Measurements from ENCODE around the gene KDR. TPM values are rescaled to one million over a fixed set of nuclear protein-coding genes. Genes with fewer than 3 reads are reported as not detected.

KDR gene
- polyA plus RNA-seq, 1 of the 3 experiments (the other 2 are of a cell fraction), result not detected

DNA sequence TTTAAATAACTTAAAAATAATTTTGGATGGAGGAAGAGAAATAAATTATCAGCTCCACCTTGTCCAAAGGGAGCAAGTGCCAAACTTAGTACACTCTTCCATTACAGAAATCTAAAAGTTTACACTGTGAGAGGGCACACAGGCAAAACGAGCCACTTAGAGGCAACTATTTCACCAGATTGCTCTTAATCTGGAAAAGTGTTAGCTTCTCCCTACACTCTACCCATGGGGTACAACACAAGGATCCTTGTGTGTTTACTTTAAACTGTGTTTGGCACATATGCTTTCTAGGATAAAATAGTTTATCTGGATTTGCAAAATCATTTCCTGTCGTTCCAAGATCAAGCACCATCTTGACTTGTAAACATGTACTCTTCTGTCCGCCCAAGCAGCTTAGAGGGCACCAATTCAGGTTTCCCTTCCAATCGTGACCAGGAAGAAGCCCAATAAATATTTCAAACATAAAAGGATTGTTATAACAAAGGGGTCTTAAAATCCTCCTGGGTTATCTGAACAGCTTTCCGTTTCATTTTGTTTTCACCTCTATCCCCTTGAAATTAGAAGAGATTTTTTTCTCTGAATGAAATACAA lies 29.0 kb upstream of the KDR start:
- no peak overlapping the region for H3K27ac ChIP-seq (ENCODE audit: low read depth in 2 of 2, low read length in 1 of 2)
- no peak overlapping the region for H3K4me2 ChIP-seq
- no peak overlapping the region for H2AFZ ChIP-seq (ENCODE audit: low read depth)
- H3K4me1 ChIP-seq (ENCODE audit: control insufficient read depth in 1 of 2, insufficient read depth in 2 of 2, low read depth in 1 of 2, low read length in 1 of 2), result no peaks in the 10 kb centered on the region
- ChIA-PET CTCF (interaction anchor here (1.3 kb wide), 1 partner anchor 183 kb away, joined by 3 read pairs; no protein-coding TSS in a partner anchor), POLR2A (interaction anchor here (0.6 kb wide), 1 partner anchor 393 kb away, joined by 3 read pairs; the partner anchor contains the start of gene CLOCK)
- no peak for TF ChIP-seq EP300 (IDR thresholded peaks at IDR 0.05; ENCODE audit: borderline replicate concordance in 1 of 2, low read depth in 1 of 2, low read length in 1 of 2)
- no peaks in the 10 kb centered on the region for H3K9me3 ChIP-seq
- no peaks in the 10 kb centered on the region; the same call in 1 of the 2 replicates for H3K27me3 ChIP-seq (ENCODE audit: insufficient read depth)
- no peaks in the 10 kb centered on the region for H3K9me2 ChIP-seq
- no peaks in the 10 kb centered on the region for H4K20me1 ChIP-seq (ENCODE audit: insufficient read depth)
- DNase-seq, result no peak
- H3K4me3 ChIP-seq (ENCODE audit: low read depth in 2 of 2, low read length in 1 of 2), result no peak overlapping the region
- no peaks in the 10 kb centered on the region for H3F3A ChIP-seq (replicated peaks; ENCODE audit: insufficient read depth)
- H3K36me3 ChIP-seq (replicated peaks in 1 of 2; ENCODE audit: control insufficient read depth in 1 of 2, insufficient read depth in 2 of 2, low read length in 1 of 2), result no peaks in the 10 kb centered on the region
- WGBS (ENCODE audit: low lambda C conversion rate), result 26% methylated on average over 5 of the region's 5 CpGs
- H3K79me2 ChIP-seq (ENCODE audit: insufficient read depth), result no peaks in the 10 kb centered on the region
- H3K9ac ChIP-seq, result no peak overlapping the region

DNA sequence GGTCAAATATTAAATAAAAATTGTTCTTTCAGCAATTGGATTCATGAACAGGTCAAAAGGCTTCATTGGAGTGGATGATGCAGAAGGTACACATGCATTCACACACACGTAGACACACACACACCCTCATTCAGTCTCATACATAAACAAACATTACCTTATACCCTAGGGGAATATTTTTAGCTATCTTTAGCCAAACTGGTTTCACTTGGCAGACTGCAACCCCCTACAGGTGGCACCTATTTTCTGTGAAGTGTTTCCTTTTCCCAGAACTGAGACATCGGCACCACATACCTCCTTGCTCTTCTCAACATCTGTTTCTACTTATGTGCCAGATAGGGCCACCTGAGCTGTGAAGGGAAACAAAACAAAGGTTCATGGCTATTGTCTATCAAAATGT lies 18.5 kb upstream of the KDR start:
- Histone ChIP-seq H4K20me1 (ENCODE audit: insufficient read depth) (no peaks in the 10 kb centered on the region), H3K4me2 (no peak overlapping the region), H3K9me2 (no peaks in the 10 kb centered on the region), H3K9me3 (no peaks in the 10 kb centered on the region), H2AFZ (ENCODE audit: low read depth) (no peak overlapping the region), H3K27ac (ENCODE audit: low read depth in 2 of 2, low read length in 1 of 2) (no peak overlapping the region), H3K4me3 (ENCODE audit: low read depth in 2 of 2, low read length in 1 of 2) (no peak overlapping the region), H3F3A (replicated peaks; ENCODE audit: insufficient read depth) (no peaks in the 10 kb centered on the region), H3K27me3 (ENCODE audit: insufficient read depth) (0 out of 2 replicates have a peak, but pooled peaks cover 3% of the 10 kb centered on the region), H3K36me3 (replicated peaks in 1 of 2; ENCODE audit: control insufficient read depth in 1 of 2, insufficient read depth in 2 of 2, low read length in 1 of 2) (no peaks in the 10 kb centered on the region), H3K4me1 (ENCODE audit: control insufficient read depth in 1 of 2, insufficient read depth in 2 of 2, low read depth in 1 of 2, low read length in 1 of 2) (no peaks in the 10 kb centered on the region), H3K79me2 (ENCODE audit: insufficient read depth) (no peaks in the 10 kb centered on the region), H3K9ac (no peak overlapping the region)
- no peak for DNase-seq
- WGBS (ENCODE audit: low lambda C conversion rate), result 22% methylated on average over 2 of the region's 2 CpGs
- POLR2A ChIA-PET, result no interaction called here
- TF ChIP-seq RFX5 (IDR thresholded peaks at IDR 0.05; ENCODE audit: low read length) (no peak), RCOR1 (IDR thresholded peaks at IDR 0.05; ENCODE audit: low read length) (no peak), ZBTB33 (IDR thresholded peaks at IDR 0.05; ENCODE audit: borderline replicate concordance, low read depth) (no peak), TCF12 (IDR thresholded peaks at IDR 0.05) (no peak), CTCF (IDR thresholded peaks at IDR 0.05) (no peak), PBX3 (IDR thresholded peaks at IDR 0.05) (no peak), FOSL2 (IDR thresholded peaks at IDR 0.05; ENCODE audit: borderline replicate concordance, low read depth) (no peak)
- CTCF ChIA-PET, result no interaction called here

Data from SK-N-SH (cell line).